ENCODE results near the gene POU2F1.

The POU2F1 gene

GRCh38 chr1:167447521-167448136 lies 226.9 kb downstream of the POU2F1 start:
- DNase-seq: peak; percentile 85

GRCh38 chr1:167450843-167451242 lies 230.2 kb downstream of the POU2F1 start:
- DNase-seq: peak; percentile 49

GRCh38 chr1:167452483-167452882 lies 231.8 kb downstream of the POU2F1 start:
- no peak for DNase-seq

- no peak for DNase-seq
These were observed 232.4 kb downstream of the POU2F1 start for GRCh38 chr1:167453123-167453522.

- DNase-seq: peak; percentile 50
These were observed 233.7 kb downstream of the POU2F1 start for GRCh38 chr1:167454304-167454893.

GRCh38 chr1:167454894-167455785 lies 234.5 kb downstream of the POU2F1 start:
- peak; percentile 84 for DNase-seq

- DNase-seq: peak; percentile 68
These were observed 235.2 kb downstream of the POU2F1 start for GRCh38 chr1:167455786-167456446.

GRCh38 chr1:167456524-167456923 lies 235.8 kb downstream of the POU2F1 start:
- DNase-seq: no peak

GRCh38 chr1:167456926-167457325 lies 236.2 kb downstream of the POU2F1 start:
- no peak for DNase-seq

GRCh38 chr1:167457936-167458584 lies 237.4 kb downstream of the POU2F1 start:
- DNase-seq: no peak

- DNase-seq: peak; percentile 47
These were observed 240.2 kb downstream of the POU2F1 start for GRCh38 chr1:167460836-167461235.

- no peak for DNase-seq
These were observed 241.7 kb downstream of the POU2F1 start for GRCh38 chr1:167462341-167462740.

- DNase-seq: no peak
These were observed 242.4 kb downstream of the POU2F1 start for GRCh38 chr1:167463080-167463479.

GRCh38 chr1:167463875-167464575 lies 243.3 kb downstream of the POU2F1 start:
- no peak for DNase-seq

GRCh38 chr1:167465018-167465417 lies 244.3 kb downstream of the POU2F1 start:
- no peak for DNase-seq

- DNase-seq: no peak
These were observed 245.1 kb downstream of the POU2F1 start for GRCh38 chr1:167465743-167466142.

GRCh38 chr1:167467126-167467710 lies 246.5 kb downstream of the POU2F1 start:
- DNase-seq: no peak

GRCh38 chr1:167467752-167468151 lies 247.1 kb downstream of the POU2F1 start:
- DNase-seq: no peak

GRCh38 chr1:167469280-167469965 lies 248.7 kb downstream of the POU2F1 start:
- DNase-seq: no peak

- DNase-seq: no peak
These were observed 250.9 kb downstream of the POU2F1 start for GRCh38 chr1:167471568-167471967.

Measured in CD4-positive, alpha-beta T cell treated with Interleukin-17A for 1 hour (primary cell).